ENCODE measurements around the gene PACS1.

Gene PACS1

GRCh38 chr11:66187453-66187852, 117.4 kb downstream of the PACS1 start:
- no CpG with 5 or more reads among the region's 4 CpGs for WGBS (ENCODE audit: insufficient coverage, insufficient read length)
- Histone ChIP-seq H3K27ac (ENCODE audit: low read length) (no peak overlapping the region), H3K27me3 (ENCODE audit: control insufficient read depth, insufficient read depth, low read length) (no peaks in the 10 kb centered on the region), H3K36me3 (ENCODE audit: control insufficient read depth, insufficient read depth, low read length) (no peaks in the 10 kb centered on the region), H3K4me3 (ENCODE audit: low read length) (no peak overlapping the region), H3K4me1 (ENCODE audit: control insufficient read depth, insufficient read depth, low read length) (0 out of 2 replicates have a peak, but pooled peaks cover 2% of the 10 kb centered on the region), H3K9me3 (ENCODE audit: control insufficient read depth, insufficient read depth, low read length) (no peaks in the 10 kb centered on the region)
- no peak for DNase-seq (ENCODE audit: low read depth, low spot score)

GRCh38 chr11:66188580-66188979, 118.5 kb downstream of the PACS1 start:
- H3K36me3 ChIP-seq (ENCODE audit: control insufficient read depth, insufficient read depth, low read length), result no peaks in the 10 kb centered on the region
- DNase-seq (ENCODE audit: low read depth, low spot score), result no peak
- no CpG with 5 or more reads among the region's 3 CpGs for WGBS (ENCODE audit: insufficient coverage, insufficient read length)
- no peaks in the 10 kb centered on the region for H3K9me3 ChIP-seq (ENCODE audit: control insufficient read depth, insufficient read depth, low read length)
- no peak overlapping the region for H3K27ac ChIP-seq (ENCODE audit: low read length)
- no peak overlapping the region for H3K4me3 ChIP-seq (ENCODE audit: low read length)
- no peaks in the 10 kb centered on the region for H3K27me3 ChIP-seq (ENCODE audit: control insufficient read depth, insufficient read depth, low read length)
- 0 out of 2 replicates have a peak, but pooled peaks cover 2% of the 10 kb centered on the region for H3K4me1 ChIP-seq (ENCODE audit: control insufficient read depth, insufficient read depth, low read length)

GRCh38 chr11:66189031-66189745, 119.1 kb downstream of the PACS1 start:
- no CpG with 5 or more reads among the region's 8 CpGs for WGBS (ENCODE audit: insufficient coverage, insufficient read length)
- Histone ChIP-seq H3K27me3 (ENCODE audit: control insufficient read depth, insufficient read depth, low read length) (no peaks in the 10 kb centered on the region), H3K4me1 (ENCODE audit: control insufficient read depth, insufficient read depth, low read length) (0 out of 2 replicates have a peak, but pooled peaks cover 2% of the 10 kb centered on the region), H3K27ac (ENCODE audit: low read length) (no peak overlapping the region), H3K4me3 (ENCODE audit: low read length) (no peak overlapping the region), H3K9me3 (ENCODE audit: control insufficient read depth, insufficient read depth, low read length) (no peaks in the 10 kb centered on the region), H3K36me3 (ENCODE audit: control insufficient read depth, insufficient read depth, low read length) (no peaks in the 10 kb centered on the region)
- no peak for DNase-seq (ENCODE audit: low read depth, low spot score)

GRCh38 chr11:66190786-66191185, 120.7 kb downstream of the PACS1 start:
- DNase-seq (ENCODE audit: low read depth, low spot score), result no peak
- H3K4me3 ChIP-seq (ENCODE audit: low read length), result no peak overlapping the region
- H3K4me1 ChIP-seq (ENCODE audit: control insufficient read depth, insufficient read depth, low read length), result 0 out of 2 replicates have a peak, but pooled peaks cover 2% of the 10 kb centered on the region
- no peaks in the 10 kb centered on the region for H3K36me3 ChIP-seq (ENCODE audit: control insufficient read depth, insufficient read depth, low read length)
- no peaks in the 10 kb centered on the region for H3K27me3 ChIP-seq (ENCODE audit: control insufficient read depth, insufficient read depth, low read length)
- H3K27ac ChIP-seq (ENCODE audit: low read length), result no peak overlapping the region
- H3K9me3 ChIP-seq (ENCODE audit: control insufficient read depth, insufficient read depth, low read length), result no peaks in the 10 kb centered on the region
- WGBS (ENCODE audit: insufficient coverage, insufficient read length), result no CpG with 5 or more reads among the region's 6 CpGs

- H3K27me3 ChIP-seq (ENCODE audit: control insufficient read depth, insufficient read depth, low read length), result no peaks in the 10 kb centered on the region
- no peaks in the 10 kb centered on the region for H3K9me3 ChIP-seq (ENCODE audit: control insufficient read depth, insufficient read depth, low read length)
- 0 out of 2 replicates have a peak, but pooled peaks cover 2% of the 10 kb centered on the region for H3K4me1 ChIP-seq (ENCODE audit: control insufficient read depth, insufficient read depth, low read length)
- no CpG with 5 or more reads among the region's 11 CpGs for WGBS (ENCODE audit: insufficient coverage, insufficient read length)
- H3K27ac ChIP-seq (ENCODE audit: low read length), result no peak overlapping the region
- no peak overlapping the region for H3K4me3 ChIP-seq (ENCODE audit: low read length)
- no peaks in the 10 kb centered on the region for H3K36me3 ChIP-seq (ENCODE audit: control insufficient read depth, insufficient read depth, low read length)
- DNase-seq (ENCODE audit: low read depth, low spot score), result no peak
Observed at GRCh38 chr11:66192181-66192863, 122.2 kb downstream of the PACS1 start.

- H3K9me3 ChIP-seq (ENCODE audit: control insufficient read depth, insufficient read depth, low read length), result no peaks in the 10 kb centered on the region
- no peak overlapping the region for H3K27ac ChIP-seq (ENCODE audit: low read length)
- H3K4me1 ChIP-seq (ENCODE audit: control insufficient read depth, insufficient read depth, low read length), result 0 out of 2 replicates have a peak, but pooled peaks cover 2% of the 10 kb centered on the region
- no peaks in the 10 kb centered on the region for H3K36me3 ChIP-seq (ENCODE audit: control insufficient read depth, insufficient read depth, low read length)
- no peaks in the 10 kb centered on the region for H3K27me3 ChIP-seq (ENCODE audit: control insufficient read depth, insufficient read depth, low read length)
- no CpG with 5 or more reads among the region's 1 CpG for WGBS (ENCODE audit: insufficient coverage, insufficient read length)
- DNase-seq (ENCODE audit: low read depth, low spot score), result no peak
- no peak overlapping the region for H3K4me3 ChIP-seq (ENCODE audit: low read length)
Observed at GRCh38 chr11:66194391-66194790, 124.3 kb downstream of the PACS1 start.

GRCh38 chr11:66195867-66196266, 125.8 kb downstream of the PACS1 start:
- no peak for DNase-seq (ENCODE audit: low read depth, low spot score)
- H3K36me3 ChIP-seq (ENCODE audit: control insufficient read depth, insufficient read depth, low read length), result no peaks in the 10 kb centered on the region
- no peaks in the 10 kb centered on the region for H3K9me3 ChIP-seq (ENCODE audit: control insufficient read depth, insufficient read depth, low read length)
- no peak overlapping the region for H3K4me3 ChIP-seq (ENCODE audit: low read length)
- no peak overlapping the region for H3K27ac ChIP-seq (ENCODE audit: low read length)
- H3K4me1 ChIP-seq (ENCODE audit: control insufficient read depth, insufficient read depth, low read length), result 0 out of 2 replicates have a peak, but pooled peaks cover 2% of the 10 kb centered on the region
- no peaks in the 10 kb centered on the region for H3K27me3 ChIP-seq (ENCODE audit: control insufficient read depth, insufficient read depth, low read length)
- WGBS (ENCODE audit: insufficient coverage, insufficient read length), result no CpG with 5 or more reads among the region's 2 CpGs

GRCh38 chr11:66203847-66204246, 133.8 kb downstream of the PACS1 start:
- Histone ChIP-seq H3K27ac (ENCODE audit: low read length) (no peak overlapping the region), H3K4me1 (ENCODE audit: control insufficient read depth, insufficient read depth, low read length) (no peaks in the 10 kb centered on the region), H3K9me3 (ENCODE audit: control insufficient read depth, insufficient read depth, low read length) (no peaks in the 10 kb centered on the region), H3K27me3 (ENCODE audit: control insufficient read depth, insufficient read depth, low read length) (no peaks in the 10 kb centered on the region), H3K36me3 (ENCODE audit: control insufficient read depth, insufficient read depth, low read length) (no peaks in the 10 kb centered on the region), H3K4me3 (ENCODE audit: low read length) (no peak overlapping the region)
- no CpG with 5 or more reads among the region's 3 CpGs for WGBS (ENCODE audit: insufficient coverage, insufficient read length)
- DNase-seq (ENCODE audit: low read depth, low spot score), result no peak

GRCh38 chr11:66204412-66204811, 134.3 kb downstream of the PACS1 start:
- Histone ChIP-seq H3K9me3 (ENCODE audit: control insufficient read depth, insufficient read depth, low read length) (no peaks in the 10 kb centered on the region), H3K4me1 (ENCODE audit: control insufficient read depth, insufficient read depth, low read length) (no peaks in the 10 kb centered on the region), H3K36me3 (ENCODE audit: control insufficient read depth, insufficient read depth, low read length) (no peaks in the 10 kb centered on the region), H3K4me3 (ENCODE audit: low read length) (no peak overlapping the region), H3K27me3 (ENCODE audit: control insufficient read depth, insufficient read depth, low read length) (no peaks in the 10 kb centered on the region), H3K27ac (ENCODE audit: low read length) (no peak overlapping the region)
- DNase-seq (ENCODE audit: low read depth, low spot score), result no peak
- WGBS (ENCODE audit: insufficient coverage, insufficient read length), result no CpG with 5 or more reads among the region's 3 CpGs

- no peak for DNase-seq (ENCODE audit: low read depth, low spot score)
- H3K4me3 ChIP-seq (ENCODE audit: low read length), result no peak overlapping the region
Observed at GRCh38 chr11:66207816-66208215, 137.7 kb downstream of the PACS1 start.

More at GRCh38 chr11:66207816-66208215, 137.7 kb downstream of the PACS1 start:
- no peaks in the 10 kb centered on the region for H3K4me1 ChIP-seq (ENCODE audit: control insufficient read depth, insufficient read depth, low read length)
- no peaks in the 10 kb centered on the region for H3K36me3 ChIP-seq (ENCODE audit: control insufficient read depth, insufficient read depth, low read length)
- H3K9me3 ChIP-seq (ENCODE audit: control insufficient read depth, insufficient read depth, low read length), result no peaks in the 10 kb centered on the region
- no CpG with 5 or more reads among the region's 7 CpGs for WGBS (ENCODE audit: insufficient coverage, insufficient read length)
- H3K27ac ChIP-seq (ENCODE audit: low read length), result no peak overlapping the region
- H3K27me3 ChIP-seq (ENCODE audit: control insufficient read depth, insufficient read depth, low read length), result no peaks in the 10 kb centered on the region
